HCT116 (cell line): Measurements from ENCODE around the gene LRRD1.

Experiments
- ATF3 ChIP-seq: IDR thresholded peaks from 2 replicates; pipeline ENCODE4 v1.6.1; 2012
- CEBPB ChIP-seq: IDR thresholded peaks from 2 replicates; pipeline ENCODE4 v1.6.1; 2012; ENCODE audit warnings: low read depth
- EZH2 ChIP-seq: fragments of 200-600 bp; sonication (generic); IDR thresholded peaks from 2 replicates; pipeline ENCODE4 v1.6.1; 2017; ENCODE audit warnings: antibody characterized with exemption, mixed run types
- EZH2phosphoT487 ChIP-seq: fragments of 200-600 bp; IDR thresholded peaks from 2 replicates; pipeline ENCODE4 v1.6.1; 2018; ENCODE audit warnings: antibody characterized with exemption, borderline replicate concordance
- FOSL1 ChIP-seq: IDR thresholded peaks from 2 replicates; pipeline ENCODE4 v1.6.1; 2012; ENCODE audit warnings: low read depth
- JUND ChIP-seq: IDR thresholded peaks from 2 replicates; pipeline ENCODE4 v1.6.1; 2012
- POLR2A ChIP-seq: IDR thresholded peaks from 2 replicates; pipeline ENCODE4 v1.7.0; 2011; ENCODE audit warnings: borderline replicate concordance; ENCODE audit not compliant: insufficient read depth, insufficient read length; ENCODE audit errors: extremely low read depth
- POLR2AphosphoS5 ChIP-seq: IDR thresholded peaks from 2 replicates; pipeline ENCODE4 v1.6.1; 2011; ENCODE audit warnings: mild to moderate bottlenecking, low read depth, low read length, moderate library complexity
- RAD21 ChIP-seq: IDR thresholded peaks from 2 replicates; pipeline ENCODE4 v1.6.1; 2012; ENCODE audit warnings: low read depth, mild to moderate bottlenecking
- SP1 ChIP-seq: IDR thresholded peaks from 2 replicates; pipeline ENCODE4 v1.6.1; 2012; ENCODE audit warnings: low read depth
- SRF ChIP-seq: IDR thresholded peaks from 2 replicates; pipeline ENCODE4 v1.6.1; 2012; ENCODE audit warnings: low read depth
- TF ChIP-seq, protein P1 (sequence below), 3 experiments: fragments of 200-600 bp in 1 of 3; sonication (generic) in 1 of 3; IDR thresholded peaks in 2 of 3; conservative IDR thresholded peaks in 1 of 3; 2 replicates each; pipeline ENCODE4 v1.5.1; 2012 to 2017; ENCODE audit warnings: low read depth in 2 of 3, low read length in 2 of 3, antibody characterized with exemption in 1 of 3, borderline replicate concordance in 1 of 3, control low read depth in 1 of 3, mild to moderate bottlenecking in 1 of 3, mixed read lengths in 1 of 3, mixed run types in 1 of 3, moderate library complexity in 1 of 3; ENCODE audit not compliant: insufficient read depth in 1 of 3

GRCh38 chr7:92141161-92141560, 37.8 kb downstream of the LRRD1 start:
- TF ChIP-seq, protein P1, sequence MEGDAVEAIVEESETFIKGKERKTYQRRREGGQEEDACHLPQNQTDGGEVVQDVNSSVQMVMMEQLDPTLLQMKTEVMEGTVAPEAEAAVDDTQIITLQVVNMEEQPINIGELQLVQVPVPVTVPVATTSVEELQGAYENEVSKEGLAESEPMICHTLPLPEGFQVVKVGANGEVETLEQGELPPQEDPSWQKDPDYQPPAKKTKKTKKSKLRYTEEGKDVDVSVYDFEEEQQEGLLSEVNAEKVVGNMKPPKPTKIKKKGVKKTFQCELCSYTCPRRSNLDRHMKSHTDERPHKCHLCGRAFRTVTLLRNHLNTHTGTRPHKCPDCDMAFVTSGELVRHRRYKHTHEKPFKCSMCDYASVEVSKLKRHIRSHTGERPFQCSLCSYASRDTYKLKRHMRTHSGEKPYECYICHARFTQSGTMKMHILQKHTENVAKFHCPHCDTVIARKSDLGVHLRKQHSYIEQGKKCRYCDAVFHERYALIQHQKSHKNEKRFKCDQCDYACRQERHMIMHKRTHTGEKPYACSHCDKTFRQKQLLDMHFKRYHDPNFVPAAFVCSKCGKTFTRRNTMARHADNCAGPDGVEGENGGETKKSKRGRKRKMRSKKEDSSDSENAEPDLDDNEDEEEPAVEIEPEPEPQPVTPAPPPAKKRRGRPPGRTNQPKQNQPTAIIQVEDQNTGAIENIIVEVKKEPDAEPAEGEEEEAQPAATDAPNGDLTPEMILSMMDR (IDR thresholded peaks at IDR 0.05 in 2 of 3, conservative IDR thresholded peaks at IDR 0.05 in 1 of 3; ENCODE audit: borderline replicate concordance in 1 of 3, insufficient read depth in 1 of 3, low read depth in 2 of 3, low read length in 2 of 3) = no peak
- TF ChIP-seq SP1 (no peak), POLR2A (no peak), EZH2 (no peak), CEBPB (no peak), FOSL1 (no peak), POLR2AphosphoS5 (no peak), ATF3 (no peak), EZH2phosphoT487 (no peak), RAD21 (no peak), SRF (no peak), JUND (no peak)
